Measurements from ENCODE around the gene LMO7.
"Not testable (repeated sequence)": the region's sequence is repeated elsewhere in the genome, so short reads cannot be mapped to it uniquely, and the experiment has no call there.

LMO7 gene

GRCh38 chr13:75771226-75771625 lies 135.1 kb downstream of the LMO7 start:
- DNase-seq (ENCODE audit: low read depth): no peak
- H3K4me3 ChIP-seq (ENCODE audit: low read depth, low read length): no peak overlapping the region
- no peak for TF ChIP-seq CTCF (IDR thresholded peaks at IDR 0.05; ENCODE audit: low read depth, low read length, missing control alignments)

GRCh38 chr13:75771818-75772217 lies 135.7 kb downstream of the LMO7 start:
- TF ChIP-seq CTCF (IDR thresholded peaks at IDR 0.05; ENCODE audit: low read depth, low read length, missing control alignments): no peak
- DNase-seq (ENCODE audit: low read depth): no peak

GRCh38 chr13:75774176-75774575 lies 138.0 kb downstream of the LMO7 start:
- DNase-seq (ENCODE audit: low read depth): no peak
- TF ChIP-seq CTCF (IDR thresholded peaks at IDR 0.05; ENCODE audit: low read depth, low read length, missing control alignments): no peak
- H3K4me3 ChIP-seq (ENCODE audit: low read depth, low read length): no peak overlapping the region

More at GRCh38 chr13:75771818-75772217, 135.7 kb downstream of the LMO7 start:
- H3K4me3 ChIP-seq (ENCODE audit: low read depth, low read length): no peak overlapping the region

- H3K4me3 ChIP-seq (ENCODE audit: low read depth, low read length): no peak overlapping the region
- DNase-seq (ENCODE audit: low read depth): no peak
- TF ChIP-seq CTCF (IDR thresholded peaks at IDR 0.05; ENCODE audit: low read depth, low read length, missing control alignments): no peak
Observed at GRCh38 chr13:75776550-75776949, 140.4 kb downstream of the LMO7 start.

- H3K4me3 ChIP-seq (ENCODE audit: low read depth, low read length): no peak overlapping the region
- no peak for TF ChIP-seq CTCF (IDR thresholded peaks at IDR 0.05; ENCODE audit: low read depth, low read length, missing control alignments)
- no peak for DNase-seq (ENCODE audit: low read depth)
Observed at GRCh38 chr13:75779393-75779792, 143.3 kb downstream of the LMO7 start.

GRCh38 chr13:75780103-75780502 lies 144.0 kb downstream of the LMO7 start:
- not testable (repeated sequence) for DNase-seq (ENCODE audit: low read depth); H3K4me3 ChIP-seq (ENCODE audit: low read depth, low read length)

GRCh38 chr13:75782985-75783384 lies 146.9 kb downstream of the LMO7 start:
- no peak for DNase-seq (ENCODE audit: low read depth)
- no peak for TF ChIP-seq CTCF (IDR thresholded peaks at IDR 0.05; ENCODE audit: low read depth, low read length, missing control alignments)
- no peak overlapping the region for H3K4me3 ChIP-seq (ENCODE audit: low read depth, low read length)

GRCh38 chr13:75784003-75784402 lies 147.9 kb downstream of the LMO7 start:
- no peak for DNase-seq (ENCODE audit: low read depth)
- no peak overlapping the region for H3K4me3 ChIP-seq (ENCODE audit: low read depth, low read length)
- no peak for TF ChIP-seq CTCF (IDR thresholded peaks at IDR 0.05; ENCODE audit: low read depth, low read length, missing control alignments)
